HS-27A (cell line): ENCODE results near the gene PCDHGA2.
"Not testable (repeated sequence)": the region's sequence is repeated elsewhere in the genome, so short reads cannot be mapped to it uniquely, and the experiment has no call there.

Source experiments
- DNase-seq: peaks from one replicate; pipeline ENCODE4 v3.0.0-alpha.2; 2012; ENCODE audit warnings: low read depth, missing footprints

The PCDHGA2 gene

GRCh38 chr5:141383345-141383744 lies 44.8 kb downstream of the PCDHGA2 start:
- DNase-seq: no peak

GRCh38 chr5:141384471-141385267 lies 46.1 kb downstream of the PCDHGA2 start:
- no peak for DNase-seq

- not testable (repeated sequence) for DNase-seq
These were observed 49.2 kb downstream of the PCDHGA2 start, which contains the start of gene PCDHGB4 for GRCh38 chr5:141387557-141388311. Gene PCDHGB4 (plus strand): TSS chr5:141387698. CDS start chr5:141387885, 187 bp downstream.

- DNase-seq: no peak
These were observed 50.1 kb downstream of the PCDHGA2 start for GRCh38 chr5:141388661-141389060.

GRCh38 chr5:141389153-141390042 lies 50.8 kb downstream of the PCDHGA2 start:
- DNase-seq: no peak

GRCh38 chr5:141392429-141393198 lies 54.1 kb downstream of the PCDHGA2 start, which contains the start of gene PCDHGA8:
Gene PCDHGA8 (plus strand): TSS chr5:141392633. CDS start chr5:141392814, 181 bp downstream.
- DNase-seq: no peak
